CD14-positive monocyte (primary cell): ENCODE data around the gene SOBP. TPM values are rescaled to one million over a fixed set of nuclear protein-coding genes. Genes with fewer than 3 reads are reported as not detected.

Experiments used
- DNase-seq, 3 donors: peaks; one replicate each; pipeline ENCODE4 v3.0.0-alpha.2; 2011 to 2022
- H2AFZ ChIP-seq: 2 replicates; pipeline ENCODE4 v1.6.0; 2012; ENCODE audit warnings: mild to moderate bottlenecking, low read depth, low read length, inconsistent platforms; ENCODE audit not compliant: insufficient read depth, poor library complexity, severe bottlenecking
- H3K27ac ChIP-seq, 2 donors: 1 replicate in 1 of 2; 2 replicates in 1 of 2; pipeline ENCODE4 v1.5.1; 2012 to 2013; ENCODE audit warnings: low read length in 2 of 2, control low read depth in 1 of 2, inconsistent platforms in 1 of 2, low read depth in 1 of 2, mild to moderate bottlenecking in 1 of 2
- H3K27me3 ChIP-seq, 2 donors: one replicate each; pipeline versions ENCODE4 v1.6.0 to v1.6.1; 2011 to 2013; ENCODE audit warnings: low read length in 2 of 2; ENCODE audit not compliant: control insufficient read depth in 2 of 2, insufficient read depth in 2 of 2
- H3K36me3 ChIP-seq, 2 donors: replicated peaks in 1 of 2; 1 replicate in 1 of 2; 2 replicates in 1 of 2; pipeline versions ENCODE4 v1.5.1 to v1.6.1; 2012 to 2013; ENCODE audit warnings: low read length in 2 of 2, control low read depth in 1 of 2, inconsistent platforms in 1 of 2, mild to moderate bottlenecking in 1 of 2; ENCODE audit not compliant: insufficient read depth in 2 of 2, control insufficient read depth in 1 of 2
- H3K4me1 ChIP-seq, 2 donors: 1 replicate in 1 of 2; 2 replicates in 1 of 2; pipeline versions ENCODE4 v1.5.1 to v1.6.1; 2012 to 2013; ENCODE audit warnings: low read length in 2 of 2, control low read depth in 1 of 2, inconsistent platforms in 1 of 2, mild to moderate bottlenecking in 1 of 2, moderate library complexity in 1 of 2; ENCODE audit not compliant: insufficient read depth in 2 of 2, control insufficient read depth in 1 of 2
- H3K4me2 ChIP-seq: replicated peaks from 2 replicates; pipeline ENCODE3; 2012; ENCODE audit warnings: low read length, moderate library complexity, mild to moderate bottlenecking; ENCODE audit not compliant: poor library complexity, severe bottlenecking; ENCODE audit errors: extremely low read depth
- H3K4me3 ChIP-seq, 3 experiments: fragments of 200-600 bp in 1 of 3; sonication (generic) in 1 of 3; replicated peaks in 1 of 3; 1 replicate in 2 of 3; 2 replicates in 1 of 3; pipeline ENCODE4 v1.5.1; 2011 to 2013; ENCODE audit warnings: low read length in 3 of 3, mild to moderate bottlenecking in 3 of 3, control low read depth in 2 of 3, low read depth in 2 of 3, inconsistent platforms in 1 of 3, moderate library complexity in 1 of 3
- H3K79me2 ChIP-seq: 2 replicates; pipeline ENCODE4 v1.6.0; 2012; ENCODE audit warnings: mild to moderate bottlenecking, control low read depth, inconsistent platforms, low read length, moderate library complexity; ENCODE audit not compliant: insufficient read depth
- H3K9ac ChIP-seq: 2 replicates; pipeline ENCODE4 v1.6.0; 2017; ENCODE audit warnings: low read length, mild to moderate bottlenecking; ENCODE audit not compliant: insufficient read depth, poor library complexity, severe bottlenecking
- H3K9me3 ChIP-seq, 2 donors: replicated peaks in 1 of 2; 1 replicate in 1 of 2; 2 replicates in 1 of 2; pipeline versions ENCODE4 v1.5.1 to v1.6.1; 2012 to 2013; ENCODE audit warnings: low read length in 2 of 2, control low read depth in 1 of 2; ENCODE audit not compliant: control insufficient read depth in 1 of 2, insufficient read depth in 1 of 2
- H4K20me1 ChIP-seq: 2 replicates; pipeline ENCODE4 v1.6.0; 2012; ENCODE audit warnings: mild to moderate bottlenecking, low read length, control low read depth, moderate library complexity; ENCODE audit not compliant: insufficient read depth
- H3K27ac Mint-ChIP-seq, 7 donors: one replicate each; pipeline ENCODE4 v1.8.0; 2020; ENCODE audit warnings: mild to moderate bottlenecking in 7 of 7, mixed read lengths in 7 of 7, moderate library complexity in 6 of 7, inconsistent platforms in 2 of 7
- H3K27me3 Mint-ChIP-seq, 3 donors: one replicate each; pipeline ENCODE4 v1.8.0; 2021 to 2022; ENCODE audit warnings: low read depth in 3 of 3, mild to moderate bottlenecking in 3 of 3, mixed read lengths in 3 of 3, moderate library complexity in 3 of 3, inconsistent platforms in 1 of 3
- H3K36me3 Mint-ChIP-seq, 2 donors: one replicate each; pipeline ENCODE4 v1.8.0; 2020; ENCODE audit warnings: mixed read lengths in 2 of 2, inconsistent platforms in 1 of 2, mild to moderate bottlenecking in 1 of 2
- H3K4me1 Mint-ChIP-seq: one replicate; pipeline ENCODE4 v1.8.0; 2020; ENCODE audit warnings: mild to moderate bottlenecking, mixed read lengths
- H3K4me3 Mint-ChIP-seq, 2 donors: one replicate each; pipeline ENCODE4 v1.8.0; 2020; ENCODE audit warnings: mild to moderate bottlenecking in 2 of 2, mixed read lengths in 2 of 2, moderate library complexity in 1 of 2
- H3K9me3 Mint-ChIP-seq, 7 donors: one replicate each; pipeline ENCODE4 v1.8.0; 2020 to 2022; ENCODE audit warnings: mixed read lengths in 7 of 7, mild to moderate bottlenecking in 6 of 7, moderate library complexity in 6 of 7, inconsistent platforms in 2 of 7
- WGBS: methylation state at CpG from one replicate; pipeline ENCODE4 v1.1.5; 2013; ENCODE audit warnings: missing lambda C conversion rate; ENCODE audit not compliant: insufficient coverage; 5-methylcytosine and 5-hydroxymethylcytosine counted together
- intact Hi-C, 2 donors: fragments of 100-400 bp; cut with micrococcal nuclease; formaldehyde crosslinking; loops; one replicate each; pipeline versions ENCODE4 v1.15.0 to v1.15.1; 2023
- polyA plus RNA-seq, 3 donors: library from polyadenylated mRNA; depleted of rRNA in 1 of 3; unstranded in 2 of 3; stranded (reverse) in 1 of 3; fragments of 300-500 nt in 2 of 3; fragments of >200 nt in 1 of 3; fragmentation: Illumina TruSeq in 2 of 3; gene quantifications; 1 replicate in 2 of 3; 2 replicates in 1 of 3; pipeline ENCODE4 v1.2.3, GENCODE V29; 2012 to 2021
- TF ChIP-seq, protein P1 (sequence below): fragments of 200-600 bp; IDR thresholded peaks from one replicate; pipeline ENCODE4 v1.8.0; 2022; ENCODE audit warnings: antibody characterized with exemption, mild to moderate bottlenecking

The SOBP gene
- polyA plus RNA-seq, 3 donors, result not detected

DNA sequence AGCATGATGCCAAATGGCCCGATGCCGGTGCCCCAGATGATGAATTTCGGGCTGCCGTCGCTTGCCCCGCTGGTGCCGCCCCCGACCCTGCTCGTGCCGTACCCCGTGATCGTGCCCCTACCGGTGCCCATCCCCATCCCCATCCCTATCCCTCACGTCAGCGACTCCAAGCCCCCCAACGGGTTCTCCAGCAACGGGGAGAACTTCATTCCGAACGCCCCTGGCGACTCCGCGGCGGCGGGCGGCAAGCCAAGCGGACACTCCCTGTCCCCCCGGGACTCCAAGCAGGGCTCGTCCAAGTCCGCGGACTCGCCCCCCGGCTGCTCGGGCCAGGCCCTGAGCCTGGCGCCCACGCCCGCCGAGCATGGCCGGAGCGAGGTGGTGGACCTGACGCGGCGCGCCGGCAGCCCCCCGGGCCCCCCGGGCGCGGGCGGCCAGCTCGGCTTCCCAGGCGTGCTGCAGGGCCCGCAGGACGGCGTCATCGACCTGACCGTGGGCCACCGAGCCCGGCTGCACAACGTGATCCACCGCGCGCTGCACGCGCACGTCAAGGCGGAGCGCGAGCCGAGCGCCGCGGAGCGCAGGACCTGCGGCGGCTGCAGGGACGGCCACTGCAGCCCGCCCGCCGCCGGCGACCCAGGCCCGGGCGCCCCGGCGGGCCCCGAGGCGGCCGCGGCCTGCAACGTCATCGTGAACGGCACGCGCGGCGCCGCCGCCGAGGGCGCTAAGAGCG lies 144.6 kb downstream of the SOBP start:
- H3K4me1 ChIP-seq, result peaks cover 3 to 5% of the 10 kb centered on the region in 2 donors
- TF ChIP-seq, protein P1, sequence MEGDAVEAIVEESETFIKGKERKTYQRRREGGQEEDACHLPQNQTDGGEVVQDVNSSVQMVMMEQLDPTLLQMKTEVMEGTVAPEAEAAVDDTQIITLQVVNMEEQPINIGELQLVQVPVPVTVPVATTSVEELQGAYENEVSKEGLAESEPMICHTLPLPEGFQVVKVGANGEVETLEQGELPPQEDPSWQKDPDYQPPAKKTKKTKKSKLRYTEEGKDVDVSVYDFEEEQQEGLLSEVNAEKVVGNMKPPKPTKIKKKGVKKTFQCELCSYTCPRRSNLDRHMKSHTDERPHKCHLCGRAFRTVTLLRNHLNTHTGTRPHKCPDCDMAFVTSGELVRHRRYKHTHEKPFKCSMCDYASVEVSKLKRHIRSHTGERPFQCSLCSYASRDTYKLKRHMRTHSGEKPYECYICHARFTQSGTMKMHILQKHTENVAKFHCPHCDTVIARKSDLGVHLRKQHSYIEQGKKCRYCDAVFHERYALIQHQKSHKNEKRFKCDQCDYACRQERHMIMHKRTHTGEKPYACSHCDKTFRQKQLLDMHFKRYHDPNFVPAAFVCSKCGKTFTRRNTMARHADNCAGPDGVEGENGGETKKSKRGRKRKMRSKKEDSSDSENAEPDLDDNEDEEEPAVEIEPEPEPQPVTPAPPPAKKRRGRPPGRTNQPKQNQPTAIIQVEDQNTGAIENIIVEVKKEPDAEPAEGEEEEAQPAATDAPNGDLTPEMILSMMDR, result no peak
- H3K4me3 ChIP-seq, result no peak overlapping the region
- intact Hi-C loops, result no loop called here
- H4K20me1 ChIP-seq, result no peaks in the 10 kb centered on the region
- Mint-ChIP-seq H3K4me1 (peaks cover 6% of the 10 kb centered on the region), H3K27me3 (peaks cover 59 to 82% (median 74%) of the 10 kb centered on the region in 3 donors), H3K9me3 (peaks cover 0 to 18% (median 9%) of the 10 kb centered on the region in 7 donors), H3K36me3 (no peaks in the 10 kb centered on the region), H3K4me3 (peak overlapping the region; percentile 41 to 87), H3K27ac (no peak overlapping the region)
- H3K36me3 ChIP-seq, result no peaks in the 10 kb centered on the region
- H3K79me2 ChIP-seq, result no peaks in the 10 kb centered on the region
- no peak overlapping the region for H3K9ac ChIP-seq
- DNase-seq, result no peak
- H3K27ac ChIP-seq, result no peak overlapping the region
- H3K27me3 ChIP-seq, result peaks cover 52 to 88% of the 10 kb centered on the region in 2 donors
- no peak overlapping the region for H2AFZ ChIP-seq
- H3K4me2 ChIP-seq, result peak overlapping the region; percentile 33
- 4% methylated on average over 101 of the region's 101 CpGs for WGBS
- H3K9me3 ChIP-seq, result peaks cover 0 to 6% of the 10 kb centered on the region in 2 donors

DNA sequence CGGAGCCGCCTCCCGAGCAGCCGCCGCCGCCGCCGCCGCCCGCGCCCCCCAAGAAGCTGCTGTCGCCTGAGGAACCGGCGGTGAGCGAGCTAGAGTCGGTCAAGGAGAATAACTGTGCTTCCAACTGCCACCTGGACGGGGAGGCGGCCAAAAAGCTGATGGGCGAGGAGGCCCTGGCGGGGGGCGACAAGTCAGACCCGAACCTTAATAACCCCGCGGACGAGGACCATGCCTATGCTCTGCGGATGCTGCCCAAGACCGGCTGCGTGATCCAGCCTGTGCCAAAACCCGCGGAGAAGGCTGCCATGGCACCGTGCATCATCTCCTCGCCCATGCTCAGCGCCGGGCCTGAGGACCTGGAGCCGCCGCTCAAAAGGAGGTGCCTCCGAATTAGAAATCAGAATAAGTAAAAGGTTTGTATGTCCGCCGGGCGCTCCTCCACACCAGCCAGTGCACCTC lies 145.2 kb downstream of the SOBP start:
- Mint-ChIP-seq H3K9me3 (peaks cover 0 to 18% (median 9%) of the 10 kb centered on the region in 7 donors), H3K36me3 (no peaks in the 10 kb centered on the region), H3K4me1 (peaks cover 6% of the 10 kb centered on the region), H3K4me3 (peak overlapping the region in 1 of 2 donors; percentile 65), H3K27ac (no peak overlapping the region), H3K27me3 (peaks cover 59 to 82% (median 80%) of the 10 kb centered on the region in 3 donors)
- Histone ChIP-seq H3K36me3 (no peaks in the 10 kb centered on the region), H3K4me2 (peak overlapping the region; percentile 33), H2AFZ (no peak overlapping the region), H3K9ac (no peak overlapping the region), H3K27me3 (peaks cover 52 to 82% of the 10 kb centered on the region in 2 donors), H3K9me3 (peaks cover 0 to 6% of the 10 kb centered on the region in 2 donors), H4K20me1 (no peaks in the 10 kb centered on the region), H3K4me3 (no peak overlapping the region), H3K79me2 (no peaks in the 10 kb centered on the region), H3K27ac (no peak overlapping the region), H3K4me1 (peaks cover 3 to 5% of the 10 kb centered on the region in 2 donors)
- TF ChIP-seq, protein P1, result no peak
- DNase-seq, result no peak
- WGBS, result 41% methylated on average over 32 of the region's 40 CpGs
- intact Hi-C loops, result no loop called here
